ENCODE measurements around the gene POP7.
"Not testable (repeated sequence)": the region's sequence is repeated elsewhere in the genome, so short reads cannot be mapped to it uniquely, and the experiment has no call there.

The POP7 gene

DNA sequence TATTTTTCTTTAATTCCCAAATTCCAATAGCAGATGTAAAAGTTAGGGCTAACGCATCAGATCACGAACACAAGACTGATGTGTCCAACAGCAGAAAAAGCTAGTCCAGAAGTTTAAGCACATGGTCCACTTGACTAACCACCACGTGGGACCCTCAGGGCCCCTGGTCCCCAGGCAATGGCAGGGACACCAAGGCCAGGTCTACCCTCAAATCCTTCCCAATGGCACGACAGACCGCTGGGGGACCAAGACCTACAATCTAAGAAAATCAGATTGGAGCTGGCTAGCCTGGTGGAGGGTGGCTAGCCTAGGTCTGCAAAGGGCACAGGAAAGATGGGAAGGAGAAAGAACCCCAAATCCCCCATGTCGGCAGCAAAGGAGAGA lies 13.4 kb upstream of the POP7 start:
- no peak for DNase-seq

DNA sequence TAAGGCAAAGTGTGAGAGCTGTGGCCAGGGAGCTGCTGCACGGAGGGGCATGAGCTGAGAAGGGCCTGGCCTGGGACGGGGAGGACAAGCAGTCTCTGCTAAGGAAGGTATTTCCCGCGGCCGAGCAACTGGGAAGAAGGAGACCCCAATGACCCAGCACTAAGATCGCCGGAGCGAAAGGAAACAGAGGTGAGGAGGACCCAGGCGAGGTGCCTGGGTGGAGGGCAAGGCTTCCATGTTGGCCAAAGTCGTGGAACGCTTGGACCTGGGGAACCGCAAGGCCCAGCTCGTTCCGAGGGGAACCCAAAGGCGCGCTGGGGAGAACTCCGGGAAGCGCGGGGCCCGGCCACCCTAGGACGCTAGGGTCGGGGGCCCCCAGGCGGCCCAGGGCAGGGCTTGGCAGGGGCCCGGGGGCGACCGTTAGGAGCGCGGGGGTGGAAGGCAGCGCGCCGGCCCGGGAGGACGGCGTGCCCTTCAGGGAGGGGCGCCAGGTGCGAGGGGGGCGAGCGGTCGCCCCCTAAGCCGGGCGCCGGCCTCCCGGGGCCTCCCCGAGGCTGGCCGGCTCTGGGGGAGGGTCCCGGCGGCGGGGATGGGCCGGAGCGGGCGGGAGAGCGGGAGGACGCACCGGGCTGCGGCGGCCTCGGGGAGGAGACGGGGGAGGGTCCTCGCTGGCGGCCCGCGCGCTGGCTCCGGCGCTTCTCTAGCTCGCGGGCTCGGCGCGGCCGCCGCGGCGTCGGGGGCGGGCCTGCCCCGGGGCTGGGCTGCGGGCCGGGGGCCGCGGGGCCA lies 12.4 kb upstream of the POP7 start:
- no peak for DNase-seq

GRCh38 chr7:100694098-100694745 lies 11.7 kb upstream of the POP7 start, which contains the start of gene GIGYF1:
Gene GIGYF1 (minus strand): TSS chr7:100694250. CDS start chr7:100688238, 6,012 bp downstream.
- DNase-seq, result peak; percentile 76

- DNase-seq, result no peak
Measured at GRCh38 chr7:100696123-100696521, 9.8 kb upstream of the POP7 start.

DNA sequence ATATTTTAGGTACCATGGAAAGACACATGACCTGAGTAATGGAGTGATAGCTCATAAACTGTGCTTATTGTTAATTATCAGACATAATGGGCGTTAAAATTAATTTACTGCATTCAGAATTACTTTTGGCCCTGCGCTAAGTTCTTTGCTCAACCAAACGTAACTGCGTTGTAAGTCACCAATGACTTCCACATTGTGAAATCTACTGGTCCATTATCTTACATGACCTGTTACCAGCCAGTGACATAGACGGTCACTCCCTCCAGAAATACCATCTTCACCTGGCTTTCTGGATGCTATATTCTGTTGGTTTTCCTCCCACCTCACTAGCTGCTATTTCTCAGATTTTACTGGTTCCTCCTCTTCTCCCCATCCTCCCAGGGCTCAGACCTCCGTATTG lies 6.9 kb upstream of the POP7 start:
- DNase-seq, result no peak

GRCh38 chr7:100701089-100701488 lies 4.8 kb upstream of the POP7 start:
- not testable (repeated sequence) for DNase-seq

DNA sequence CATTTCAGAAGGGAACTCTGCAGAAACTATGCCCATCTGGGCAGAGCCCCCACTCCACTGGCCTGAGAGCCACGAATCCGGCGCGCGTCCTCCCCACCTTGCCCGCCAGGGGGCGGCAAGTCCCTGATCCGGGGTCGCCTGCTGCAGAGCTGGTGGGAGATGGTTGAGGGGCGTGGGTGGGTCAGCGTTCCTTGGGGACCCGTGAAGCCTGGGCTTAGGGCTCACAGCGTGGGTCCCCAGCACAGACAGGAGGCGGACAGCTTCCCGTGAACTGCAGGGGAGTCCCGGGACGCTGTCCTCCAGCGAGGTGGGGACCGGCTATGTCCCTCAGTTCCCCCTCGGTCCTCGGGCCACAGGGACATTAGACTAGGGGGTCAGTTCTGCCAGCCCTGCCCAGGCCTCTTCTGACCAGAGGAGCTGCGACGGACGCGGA lies 585 bp upstream of the POP7 start:
- peak; percentile 87 for DNase-seq

DNA sequence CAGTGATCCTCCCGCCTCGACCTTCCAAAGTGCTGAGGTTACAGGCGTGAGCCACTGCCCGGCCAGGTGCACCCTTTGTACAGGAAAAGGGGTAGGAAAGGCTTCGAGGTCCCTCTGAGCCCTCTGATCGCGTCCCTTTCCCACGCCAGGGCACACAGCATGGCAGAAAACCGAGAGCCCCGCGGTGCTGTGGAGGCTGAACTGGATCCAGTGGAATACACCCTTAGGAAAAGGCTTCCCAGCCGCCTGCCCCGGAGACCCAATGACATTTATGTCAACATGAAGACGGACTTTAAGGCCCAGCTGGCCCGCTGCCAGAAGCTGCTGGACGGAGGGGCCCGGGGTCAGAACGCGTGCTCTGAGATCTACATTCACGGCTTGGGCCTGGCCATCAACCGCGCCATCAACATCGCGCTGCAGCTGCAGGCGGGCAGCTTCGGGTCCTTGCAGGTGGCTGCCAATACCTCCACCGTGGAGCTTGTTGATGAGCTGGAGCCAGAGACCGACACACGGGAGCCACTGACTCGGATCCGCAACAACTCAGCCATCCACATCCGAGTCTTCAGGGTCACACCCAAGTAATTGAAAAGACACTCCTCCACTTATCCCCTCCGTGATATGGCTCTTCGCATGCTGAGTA lies 871 bp downstream of the POP7 start:
- no peak for DNase-seq

DNA sequence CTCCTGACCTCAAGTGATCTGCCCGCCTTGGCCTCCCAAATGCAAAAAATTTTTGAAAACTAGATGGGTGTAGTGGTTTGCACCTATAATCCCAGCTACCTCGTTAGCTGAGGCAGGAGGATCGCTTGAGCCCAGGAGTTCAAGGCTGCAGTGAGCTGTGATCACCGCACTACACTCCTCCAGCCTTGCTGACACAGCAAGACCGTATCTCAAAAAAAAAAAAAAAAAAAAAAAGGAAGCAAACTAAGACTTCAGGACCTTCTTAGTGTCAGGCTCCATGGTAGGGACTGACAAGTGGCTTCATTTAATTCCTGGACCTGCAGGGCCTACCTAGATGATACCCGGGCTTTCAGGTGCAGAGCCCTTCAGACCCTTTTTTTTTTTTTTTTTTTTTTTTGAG lies 2.5 kb downstream of the POP7 start:
- no peak for DNase-seq

GRCh38 chr7:100710452-100710851 lies 4.5 kb downstream of the POP7 start:
- no peak for DNase-seq

- DNase-seq, result no peak
Measured at GRCh38 chr7:100711369-100711768, 5.4 kb downstream of the POP7 start.

- DNase-seq, result no peak
Measured at GRCh38 chr7:100714725-100715124, 8.8 kb downstream of the POP7 start.

GRCh38 chr7:100717073-100717472 lies 11.2 kb downstream of the POP7 start:
- not testable (repeated sequence) for DNase-seq

GRCh38 chr7:100719523-100720278 lies 13.8 kb downstream of the POP7 start:
- DNase-seq, result no peak

- no peak for DNase-seq
Measured at GRCh38 chr7:100720279-100720670, 14.4 kb downstream of the POP7 start, which contains the start of gene EPO. Gene EPO (plus strand): TSS chr7:100720468. CDS start chr7:100720981, 513 bp downstream.

- no peak for DNase-seq
Measured at GRCh38 chr7:100720671-100721504, 15.0 kb downstream of the POP7 start.

DNA sequence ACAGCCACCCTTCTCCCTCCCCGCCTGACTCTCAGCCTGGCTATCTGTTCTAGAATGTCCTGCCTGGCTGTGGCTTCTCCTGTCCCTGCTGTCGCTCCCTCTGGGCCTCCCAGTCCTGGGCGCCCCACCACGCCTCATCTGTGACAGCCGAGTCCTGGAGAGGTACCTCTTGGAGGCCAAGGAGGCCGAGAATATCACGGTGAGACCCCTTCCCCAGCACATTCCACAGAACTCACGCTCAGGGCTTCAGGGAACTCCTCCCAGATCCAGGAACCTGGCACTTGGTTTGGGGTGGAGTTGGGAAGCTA lies 15.5 kb downstream of the POP7 start:
- no peak for DNase-seq

DNA sequence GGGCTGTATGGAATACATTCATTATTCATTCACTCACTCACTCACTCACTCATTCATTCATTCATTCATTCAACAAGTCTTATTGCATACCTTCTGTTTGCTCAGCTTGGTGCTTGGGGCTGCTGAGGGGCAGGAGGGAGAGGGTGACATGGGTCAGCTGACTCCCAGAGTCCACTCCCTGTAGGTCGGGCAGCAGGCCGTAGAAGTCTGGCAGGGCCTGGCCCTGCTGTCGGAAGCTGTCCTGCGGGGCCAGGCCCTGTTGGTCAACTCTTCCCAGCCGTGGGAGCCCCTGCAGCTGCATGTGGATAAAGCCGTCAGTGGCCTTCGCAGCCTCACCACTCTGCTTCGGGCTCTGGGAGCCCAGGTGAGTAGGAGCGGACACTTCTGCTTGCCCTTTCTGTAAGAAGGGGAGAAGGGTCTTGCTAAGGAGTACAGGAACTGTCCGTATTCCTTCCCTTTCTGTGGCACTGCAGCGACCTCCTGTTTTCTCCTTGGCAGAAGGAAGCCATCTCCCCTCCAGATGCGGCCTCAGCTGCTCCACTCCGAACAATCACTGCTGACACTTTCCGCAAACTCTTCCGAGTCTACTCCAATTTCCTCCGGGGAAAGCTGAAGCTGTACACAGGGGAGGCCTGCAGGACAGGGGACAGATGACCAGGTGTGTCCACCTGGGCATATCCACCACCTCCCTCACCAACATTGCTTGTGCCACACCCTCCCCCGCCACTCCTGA lies 16.7 kb downstream of the POP7 start:
- no peak for DNase-seq

- no peak for DNase-seq
Measured at GRCh38 chr7:100723732-100724275, 17.9 kb downstream of the POP7 start.

DNA sequence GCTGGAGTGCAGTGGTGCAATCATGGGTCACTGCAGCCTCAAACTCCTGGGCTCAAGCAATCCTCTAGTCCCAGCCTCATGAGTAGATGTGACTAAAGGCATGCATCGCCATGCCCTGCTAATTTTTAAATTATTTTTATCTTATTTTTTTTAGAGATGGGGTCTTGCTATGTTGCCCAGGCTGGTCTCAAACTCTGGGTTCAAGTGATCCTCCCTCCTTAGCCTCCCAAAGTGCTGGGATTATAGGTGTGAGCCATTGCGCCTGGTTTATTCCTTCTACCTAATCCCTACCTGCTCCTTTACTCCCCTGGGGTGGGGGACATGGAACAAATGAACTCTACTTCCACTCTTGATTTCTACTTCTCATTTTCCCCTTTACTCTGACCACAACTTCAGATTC lies 18.4 kb downstream of the POP7 start:
- DNase-seq, result not testable (repeated sequence)

Measured in activated CD4-positive, alpha-beta T cell treated with anti-CD3 and anti-CD28 coated beads, Interleukin-10, Interleukin-2, amounts not matched to agents 100 ng/mL and 50 ng/mL, durations not matched to agents 16 hours and 8 hours (primary cell).